NCI-H146 (cell line): ENCODE measurements around the gene ROBO2.

ENCODE experiments used
- DNase-seq: peaks from one replicate; lab custom pipeline; 2025; lab: John Stamatoyannopoulos, UW

The ROBO2 gene

DNA sequence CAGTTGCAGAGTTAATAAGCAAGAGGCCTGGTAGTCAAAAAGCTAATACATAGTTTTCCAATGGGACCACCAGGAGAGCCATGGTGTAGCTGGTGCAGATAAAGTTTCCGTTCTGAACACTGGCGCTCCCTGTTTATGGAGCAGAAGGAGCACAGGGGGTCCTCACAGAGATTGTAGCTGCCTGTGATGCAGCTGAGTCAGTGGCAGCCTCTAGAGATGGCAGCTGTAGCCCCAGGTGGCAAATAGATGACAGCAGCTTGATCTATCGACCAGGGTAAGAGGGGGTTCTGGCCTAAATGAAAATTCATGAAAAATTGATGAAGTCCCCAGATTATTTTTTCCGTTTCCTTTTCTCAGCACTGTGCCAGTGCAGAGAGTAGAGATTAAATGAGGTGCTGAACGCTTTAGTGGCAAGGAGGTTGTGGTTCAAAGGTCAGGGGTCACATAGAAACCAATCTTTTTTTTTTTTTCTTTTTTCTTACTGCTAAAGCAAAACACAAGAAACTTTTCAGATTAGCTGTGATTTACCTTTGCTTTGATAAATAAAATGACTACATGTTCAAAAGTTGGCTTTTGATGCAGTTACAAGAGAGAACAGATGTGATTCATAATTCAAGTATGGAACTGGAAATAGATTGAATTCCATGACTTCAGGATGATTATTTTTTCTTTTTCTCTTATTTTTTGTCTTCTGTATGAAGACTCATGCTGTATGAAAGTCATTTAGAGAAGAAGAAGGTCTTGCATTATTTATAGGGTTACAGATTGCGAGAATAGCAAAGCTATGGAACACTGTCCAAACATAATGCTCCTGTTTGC lies 63.3 kb downstream of the ROBO2 start:
- peak; percentile 84 for DNase-seq

DNA sequence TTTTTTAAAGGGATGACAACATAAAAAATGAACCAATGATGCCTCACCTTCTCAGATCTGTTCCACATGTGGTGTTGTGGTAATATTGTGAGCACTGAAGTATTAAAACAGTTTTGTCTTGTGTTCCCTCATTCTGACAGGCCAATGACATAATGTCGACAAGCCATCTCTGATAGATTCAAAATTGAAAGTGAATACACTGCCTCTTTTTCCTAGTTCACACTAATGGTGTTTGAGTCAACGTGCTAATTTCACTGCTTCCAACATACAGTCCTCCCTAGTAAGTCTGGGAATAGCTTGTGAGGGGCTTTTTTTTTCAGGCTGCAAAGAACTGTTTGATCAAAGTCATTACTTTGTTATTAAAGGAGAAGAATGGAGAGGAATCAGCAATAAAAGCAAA lies 82.8 kb downstream of the ROBO2 start:
- no peak for DNase-seq

DNA sequence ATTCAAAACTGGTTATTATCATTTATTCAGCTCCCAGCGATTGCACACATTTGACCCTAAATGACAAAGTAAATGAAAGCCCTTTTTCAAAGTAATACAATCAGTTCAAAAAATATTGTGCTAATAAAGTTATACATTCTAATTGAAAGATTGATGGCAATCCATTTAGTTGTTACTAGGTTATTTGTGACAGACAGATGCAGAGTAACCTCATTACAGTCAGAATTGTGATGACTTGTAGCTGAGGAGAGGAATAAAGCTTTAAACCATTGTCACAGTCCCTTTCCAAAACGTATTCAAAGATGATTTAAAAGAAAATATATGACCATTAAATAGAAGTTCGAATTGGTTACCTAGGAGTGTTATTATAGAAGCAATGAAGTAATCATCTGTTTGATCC lies 86.1 kb downstream of the ROBO2 start:
- DNase-seq = no peak

DNA sequence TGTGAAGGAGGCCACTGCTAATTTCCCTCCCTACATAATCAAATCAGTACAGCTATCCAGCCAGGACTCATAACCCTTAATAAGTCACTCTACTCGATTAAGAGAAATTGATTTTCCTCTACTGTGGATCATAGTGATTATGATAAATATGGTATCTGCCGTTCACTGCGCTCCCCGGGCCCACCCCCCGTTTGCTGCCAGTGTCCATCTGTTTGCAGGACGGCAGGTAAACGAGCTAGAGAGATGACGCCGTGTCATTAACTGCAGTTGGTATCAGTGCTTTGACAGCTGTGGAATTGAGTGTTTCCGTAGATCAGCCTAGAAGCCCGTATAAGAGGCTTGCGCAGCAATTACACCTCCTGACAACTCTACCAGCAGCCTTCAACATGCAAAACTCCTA lies 94.9 kb downstream of the ROBO2 start:
- peak; percentile 59 for DNase-seq

DNA sequence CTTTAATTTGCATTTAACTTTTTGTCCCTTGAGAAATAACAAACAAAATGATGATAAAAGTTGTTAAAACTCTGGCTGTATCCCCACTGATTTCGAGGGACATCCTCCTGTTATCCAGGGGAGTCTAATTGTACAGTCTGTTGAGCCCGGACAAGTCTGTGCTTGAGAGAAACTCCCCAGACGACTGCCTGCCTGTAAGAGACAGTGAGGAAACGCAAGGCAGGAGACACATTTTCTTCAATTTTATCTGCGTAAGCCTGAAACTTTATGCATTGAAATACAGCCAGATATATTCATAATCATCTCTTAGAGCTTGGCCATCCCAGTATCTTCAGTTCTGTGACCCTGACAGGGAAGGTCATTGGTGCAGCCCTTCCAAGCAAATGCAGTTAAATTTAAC lies 97.7 kb downstream of the ROBO2 start:
- DNase-seq = no peak

DNA sequence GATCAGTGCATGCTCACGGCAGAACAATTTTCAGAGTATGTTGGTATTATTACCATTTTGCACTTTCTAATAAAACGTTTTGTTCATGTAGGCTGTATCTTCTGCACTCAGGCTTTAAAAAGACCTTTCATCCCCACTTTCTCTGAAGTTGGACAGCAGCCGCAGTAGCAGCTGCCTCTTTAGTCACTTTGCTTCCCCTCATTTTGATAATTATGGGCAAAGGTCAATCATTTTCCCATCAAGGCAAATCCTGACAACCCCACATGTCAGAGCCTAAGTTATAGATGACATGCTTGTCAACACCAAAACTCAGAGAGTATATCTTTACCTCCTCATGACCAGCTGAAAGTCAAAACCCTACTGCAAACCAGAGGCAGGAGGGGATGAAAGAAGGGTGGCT lies 99.7 kb downstream of the ROBO2 start:
- no peak for DNase-seq

DNA sequence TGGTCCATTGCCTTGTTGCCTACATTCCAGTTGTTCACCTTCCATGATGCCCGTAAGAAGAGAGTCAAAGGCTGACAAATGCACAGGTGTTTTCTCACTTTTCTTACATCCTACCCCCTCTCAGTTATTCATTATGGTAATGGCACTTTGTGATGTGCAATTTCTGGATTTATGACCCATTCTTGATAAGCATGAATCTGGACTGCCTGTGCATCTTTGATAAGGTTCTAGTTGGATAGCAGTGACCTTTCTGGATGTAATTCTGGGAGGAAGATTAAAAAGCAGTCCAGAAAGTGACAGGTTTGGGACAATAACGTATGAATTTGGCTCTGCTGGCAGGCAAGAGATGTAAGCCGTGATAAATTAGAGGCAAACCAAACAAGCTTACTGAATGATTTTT lies 101.5 kb downstream of the ROBO2 start:
- no peak for DNase-seq

DNA sequence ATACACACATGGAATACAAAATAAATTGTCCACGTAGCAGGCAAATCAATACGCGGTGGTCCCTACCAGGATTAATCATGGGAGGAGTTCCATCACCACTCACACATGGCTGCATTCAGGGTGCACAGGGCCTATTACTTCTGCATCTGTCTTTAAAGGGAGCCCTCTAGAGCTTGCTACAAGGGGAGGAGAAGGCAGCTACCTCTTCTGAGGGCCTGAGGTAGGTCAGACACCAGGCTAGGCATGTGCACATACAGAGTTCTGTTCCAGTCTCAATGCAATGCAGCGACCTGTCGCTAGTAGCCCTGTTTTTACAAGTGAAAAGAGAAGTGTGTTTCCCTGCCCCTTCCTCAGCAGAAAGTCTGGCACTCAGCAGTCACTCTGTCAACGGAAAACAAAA lies 102.7 kb downstream of the ROBO2 start:
- no peak for DNase-seq

DNA sequence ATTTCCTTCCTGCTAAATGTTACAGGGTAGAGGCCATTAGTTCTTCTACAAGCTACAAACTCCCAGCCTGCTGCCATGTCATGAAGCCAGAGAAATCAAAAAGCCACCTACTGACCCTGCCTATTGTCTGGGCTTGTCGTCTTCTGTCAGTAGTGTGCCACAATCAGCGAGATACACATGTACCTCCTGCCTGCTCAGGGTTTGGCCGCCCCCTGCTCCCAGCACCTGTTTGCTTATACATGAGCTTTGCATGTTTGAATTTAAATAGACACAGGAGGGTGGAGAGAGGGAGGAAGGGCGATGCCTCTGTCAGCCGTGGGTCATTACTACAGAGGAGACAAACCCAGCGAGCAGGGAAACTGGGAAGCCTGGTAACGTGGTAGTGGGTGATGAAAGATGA lies 106.1 kb downstream of the ROBO2 start:
- DNase-seq = peak; percentile 91

DNA sequence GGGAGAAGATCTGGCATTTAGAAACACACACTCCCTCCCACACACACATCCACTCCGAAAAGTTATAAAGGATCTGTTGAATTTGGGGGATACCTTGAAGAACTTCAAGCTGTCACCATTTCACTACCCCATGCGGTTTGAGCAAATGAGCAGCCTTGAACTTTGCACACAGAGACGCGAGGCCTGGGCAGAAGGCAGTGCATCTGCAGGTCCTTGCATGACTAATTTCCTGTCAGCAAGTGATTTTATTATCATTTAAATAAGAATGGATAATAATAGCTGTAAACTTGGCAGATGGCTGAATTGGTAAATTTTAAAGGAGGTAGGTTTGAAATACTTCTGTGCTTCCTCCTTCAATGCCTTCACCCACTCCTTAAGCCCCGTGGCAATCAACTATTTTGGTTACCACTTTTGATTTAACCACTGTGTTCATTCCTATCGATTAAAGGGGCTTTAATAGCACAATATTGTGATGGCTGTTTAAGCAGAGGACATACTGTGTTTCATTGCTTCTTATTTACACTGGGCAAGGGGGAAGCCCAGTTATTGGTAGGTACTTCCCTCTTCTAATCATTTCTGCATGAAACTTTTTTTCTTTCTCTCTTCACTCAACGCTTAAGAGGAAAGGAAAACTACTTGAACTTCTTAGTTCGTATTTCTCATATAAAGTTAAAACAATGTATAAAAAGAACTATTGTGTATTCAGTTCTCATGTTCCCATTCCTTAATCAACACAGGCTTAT lies 108.1 kb downstream of the ROBO2 start:
- peak; percentile 59 for DNase-seq

DNA sequence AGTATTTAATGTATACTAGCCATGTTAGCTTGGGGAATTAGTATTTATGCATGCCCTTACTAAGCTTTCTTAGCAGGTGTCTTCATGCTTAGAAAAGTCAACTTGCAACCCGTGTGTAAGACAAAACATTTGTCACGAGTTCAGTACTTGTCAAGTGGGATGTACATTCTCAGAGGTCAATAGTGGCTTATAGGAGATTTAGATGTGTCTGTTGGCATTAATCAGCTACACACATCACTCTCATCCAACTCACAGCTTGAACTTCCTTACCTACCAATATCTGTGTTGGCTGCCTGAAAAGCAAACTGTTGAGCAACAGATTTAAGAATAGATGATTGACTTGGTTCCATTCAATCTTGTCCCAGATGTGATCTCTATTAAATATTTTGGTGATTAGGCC lies 109.5 kb downstream of the ROBO2 start:
- DNase-seq = no peak

DNA sequence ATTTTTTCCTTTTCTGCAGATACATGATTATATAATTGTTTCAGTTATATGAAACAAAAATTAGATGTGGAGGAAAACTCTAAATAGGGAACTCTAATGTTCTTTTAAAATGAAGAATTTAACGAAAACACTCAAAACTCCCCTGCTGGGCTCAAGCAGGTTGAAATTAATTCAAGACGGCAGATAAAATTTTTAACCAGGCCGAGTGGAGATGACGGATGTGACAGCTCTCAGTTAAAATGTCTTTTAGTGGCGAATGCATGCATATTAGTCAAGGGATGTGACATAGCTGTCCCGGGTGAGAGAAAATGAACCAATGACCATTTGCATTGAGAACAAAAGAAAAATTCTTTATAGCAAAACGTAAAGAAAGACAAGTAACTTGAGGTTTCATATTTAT lies 110.1 kb downstream of the ROBO2 start:
- DNase-seq = no peak

DNA sequence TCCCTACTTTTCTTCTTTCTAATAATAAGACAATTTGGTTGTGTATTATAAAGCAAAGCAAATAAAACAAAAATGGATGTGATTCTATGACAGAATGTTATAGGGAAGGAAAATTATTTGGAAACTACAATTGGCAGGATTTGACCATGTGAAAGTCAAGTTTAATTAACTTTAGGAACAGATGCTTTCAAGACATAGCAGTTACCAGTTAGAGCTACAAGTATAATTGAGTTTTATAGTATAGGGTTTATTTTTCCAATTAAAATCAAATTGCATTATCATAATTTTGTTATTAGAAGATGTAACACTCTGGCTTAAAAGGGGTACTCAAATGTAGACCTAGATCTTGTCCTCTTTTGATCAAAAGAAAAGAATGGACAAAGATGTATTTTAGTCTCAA lies 110.9 kb downstream of the ROBO2 start:
- DNase-seq = no peak

DNA sequence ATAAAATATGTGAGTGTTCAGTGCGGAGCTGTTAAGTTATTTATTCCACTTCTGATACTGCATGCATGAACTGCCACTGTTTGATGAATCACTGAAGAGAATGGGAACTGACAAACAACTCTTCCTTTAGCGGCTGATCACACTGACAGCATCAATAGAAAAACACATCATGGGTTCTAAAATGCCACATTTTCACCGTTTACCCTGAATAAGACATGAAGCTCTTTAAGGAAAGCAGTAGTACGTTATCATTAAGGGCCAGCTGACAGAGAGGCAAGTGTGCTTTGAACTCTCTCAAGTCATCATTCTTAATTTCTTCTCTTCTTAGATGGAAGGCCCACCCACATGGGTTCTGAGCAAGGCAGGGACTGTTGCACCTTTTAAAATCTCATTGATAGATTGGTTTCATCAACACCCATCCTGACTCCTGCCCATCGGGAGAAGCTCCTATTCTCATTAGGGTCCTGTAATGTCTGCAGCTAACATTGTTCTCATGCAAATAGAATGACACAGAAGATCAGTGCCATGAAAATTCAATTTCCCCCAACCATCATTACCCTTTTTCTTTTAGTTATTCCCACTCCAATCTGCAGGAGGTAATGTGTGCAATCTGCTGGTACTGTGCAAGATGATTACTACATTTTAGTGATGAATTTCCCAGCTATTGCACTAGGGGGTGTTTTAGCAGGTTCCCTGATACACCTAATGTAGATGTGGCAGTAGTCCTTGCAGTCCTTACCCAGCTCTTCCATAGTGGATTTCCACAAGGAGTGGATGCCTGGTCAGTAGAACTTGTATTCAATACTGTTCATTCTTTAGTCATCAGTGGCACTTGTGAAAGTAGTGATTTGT lies 119.1 kb downstream of the ROBO2 start:
- DNase-seq = no peak

DNA sequence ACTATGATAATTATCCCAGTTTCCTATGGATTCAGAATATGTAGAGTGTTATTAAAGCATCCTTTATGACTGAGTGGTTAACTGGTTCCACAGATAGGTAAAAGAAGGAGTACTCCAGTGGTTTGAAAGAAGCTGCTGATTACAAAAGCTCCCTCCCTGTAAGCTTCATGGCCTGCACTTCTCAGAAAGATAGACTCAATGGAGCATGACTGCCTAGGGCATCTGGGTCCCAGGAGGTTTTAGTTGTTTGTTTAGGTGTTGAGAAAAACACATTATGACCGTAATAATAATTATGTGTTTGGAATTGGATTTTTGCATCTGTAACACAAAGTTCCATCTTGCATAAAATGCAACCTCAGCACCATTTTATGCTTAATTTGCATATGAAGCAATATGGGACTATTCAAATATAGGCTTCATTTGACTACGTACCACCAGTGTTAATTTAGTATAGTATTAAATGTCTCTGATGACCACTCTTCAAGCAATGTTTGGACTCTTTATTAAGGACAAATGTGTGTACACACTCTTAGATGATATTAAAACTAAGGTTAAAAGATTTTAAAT lies 121.1 kb downstream of the ROBO2 start:
- DNase-seq = peak; percentile 17

DNA sequence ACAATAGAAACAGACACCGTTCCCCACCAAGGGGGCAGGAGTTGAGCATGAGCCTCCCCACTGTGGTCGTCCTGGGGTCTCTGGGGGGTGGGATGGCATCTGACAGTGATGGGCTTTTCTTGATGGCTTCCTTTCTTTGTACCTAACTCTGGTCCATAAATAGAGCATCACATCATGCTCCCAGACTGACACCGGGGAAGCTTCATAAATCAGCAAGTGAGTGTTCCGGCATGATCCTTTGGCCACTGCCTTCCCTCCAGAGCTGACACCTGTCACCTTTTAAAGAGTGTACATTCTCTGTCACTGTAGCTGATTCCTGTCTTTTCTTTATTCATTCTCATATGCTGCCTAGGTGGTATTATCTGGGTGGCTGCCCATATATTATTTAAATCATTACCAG lies 129.9 kb downstream of the ROBO2 start:
- DNase-seq = no peak

DNA sequence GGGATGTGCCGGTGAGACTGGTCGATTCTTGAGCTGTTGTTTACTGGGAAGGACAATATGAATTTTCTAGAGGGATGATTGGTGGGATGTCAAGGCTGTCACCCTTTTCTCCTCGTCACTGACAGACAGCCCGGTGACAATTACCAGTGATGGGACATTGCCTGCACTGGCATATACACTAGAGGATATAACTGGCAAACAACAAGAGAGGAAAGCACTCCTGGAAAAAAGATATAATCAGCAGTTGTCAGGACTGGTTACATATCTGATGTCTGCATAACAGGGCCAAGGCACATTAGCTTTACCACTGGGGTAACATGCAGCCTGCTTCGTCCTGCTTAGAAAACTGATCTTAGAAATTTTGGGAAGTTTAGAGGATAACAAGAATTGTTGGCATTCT lies 131.1 kb downstream of the ROBO2 start:
- no peak for DNase-seq

DNA sequence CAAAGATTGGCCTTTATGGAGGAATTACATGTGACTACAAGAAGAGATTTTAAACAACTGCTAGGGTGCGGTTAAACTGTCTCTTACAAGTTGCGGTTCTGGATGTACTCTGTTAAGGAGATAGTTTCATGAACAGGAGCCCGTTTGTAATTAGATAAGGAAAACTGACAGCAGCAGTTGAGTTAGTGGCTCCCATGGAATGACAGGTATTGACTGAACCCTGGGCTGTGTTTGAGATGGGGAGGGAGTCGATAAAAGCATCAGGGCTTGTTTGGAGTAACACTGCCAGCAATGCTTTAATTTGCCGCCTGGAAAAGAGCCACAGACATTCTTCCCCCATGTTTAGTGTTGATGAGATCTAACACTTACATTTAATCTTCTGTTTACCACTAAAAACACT lies 139.9 kb downstream of the ROBO2 start:
- no peak for DNase-seq

DNA sequence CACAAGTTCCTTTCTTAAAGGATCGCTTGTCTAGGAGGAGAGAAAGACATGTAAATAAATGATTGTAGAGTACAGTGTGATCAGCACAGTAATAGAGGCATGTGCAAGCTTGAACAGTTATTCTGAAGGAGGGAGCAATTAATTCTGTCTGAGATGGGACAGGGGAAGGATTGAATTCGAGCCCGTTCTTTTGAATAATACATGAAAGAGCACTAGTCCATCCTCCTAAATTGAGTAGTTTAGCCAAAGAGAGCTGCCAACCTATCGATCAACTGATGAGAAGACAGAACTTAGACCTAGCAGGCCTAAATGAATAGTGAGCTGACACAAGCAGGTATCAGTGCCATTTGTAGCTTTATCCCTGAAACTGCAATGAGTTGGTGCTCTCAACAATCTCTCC lies 142.4 kb downstream of the ROBO2 start:
- no peak for DNase-seq

DNA sequence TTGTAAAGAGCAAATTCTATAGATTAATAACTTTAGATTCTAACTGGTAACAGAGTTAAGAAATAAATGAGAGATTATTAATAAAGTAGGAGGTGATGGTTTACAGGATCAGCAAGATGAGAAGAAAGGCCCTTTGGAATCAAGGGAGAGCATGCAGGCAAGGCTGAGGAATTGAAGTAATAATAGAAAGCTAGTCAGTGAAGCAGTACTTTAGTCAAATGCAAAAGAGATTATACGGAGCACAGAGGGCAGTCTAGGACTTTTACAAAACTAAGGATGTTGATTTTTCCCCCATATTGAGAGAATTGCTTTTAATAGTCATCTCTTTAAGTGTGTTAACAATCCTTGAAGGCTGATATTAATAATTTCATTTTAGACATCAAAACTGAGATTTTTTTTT lies 146.4 kb downstream of the ROBO2 start:
- no peak for DNase-seq

DNA sequence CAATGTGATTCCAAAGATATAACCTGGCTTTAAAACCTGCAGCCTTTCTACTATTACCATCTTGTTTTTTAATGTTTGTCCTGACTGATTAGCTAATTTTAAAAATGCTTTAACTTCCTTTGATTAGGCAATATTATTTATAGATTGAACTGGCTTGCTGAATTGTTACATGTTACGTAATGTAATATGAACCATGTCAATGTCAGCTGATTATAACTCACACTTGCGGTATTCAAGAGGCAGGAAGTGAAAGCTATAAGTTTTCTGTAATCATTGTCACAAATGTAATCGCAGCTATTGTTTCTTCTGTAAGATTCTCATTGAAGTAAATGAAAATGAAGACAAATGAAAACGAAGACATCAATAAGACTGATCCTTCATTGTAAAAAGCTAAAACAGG lies 146.8 kb downstream of the ROBO2 start:
- no peak for DNase-seq

DNA sequence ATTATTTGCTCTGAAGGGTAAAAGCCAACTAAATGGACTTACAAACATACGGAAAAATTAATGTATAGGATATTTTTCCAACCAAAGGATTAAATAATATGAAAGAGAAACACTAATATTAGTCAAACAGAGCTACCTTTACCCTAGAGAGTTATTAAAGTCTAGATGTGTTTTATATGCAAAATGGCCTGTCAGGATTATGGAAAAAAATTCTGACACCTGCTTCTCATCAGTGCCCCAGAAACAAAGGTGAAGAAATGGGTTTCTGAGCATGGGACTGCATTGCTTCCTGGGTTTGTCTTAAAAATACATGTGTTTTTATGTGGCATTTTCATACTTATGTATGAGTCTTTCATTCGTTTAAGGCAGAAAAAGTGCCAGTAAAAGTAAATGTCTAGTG lies 148.3 kb downstream of the ROBO2 start:
- DNase-seq = no peak
